CMK (cell line): ENCODE data around the gene LPIN1.

ENCODE experiments used
- DNase-seq: peaks from one replicate; pipeline ENCODE4 v3.0.0-alpha.2; 2010; ENCODE audit warnings: low read depth

The LPIN1 gene

DNA sequence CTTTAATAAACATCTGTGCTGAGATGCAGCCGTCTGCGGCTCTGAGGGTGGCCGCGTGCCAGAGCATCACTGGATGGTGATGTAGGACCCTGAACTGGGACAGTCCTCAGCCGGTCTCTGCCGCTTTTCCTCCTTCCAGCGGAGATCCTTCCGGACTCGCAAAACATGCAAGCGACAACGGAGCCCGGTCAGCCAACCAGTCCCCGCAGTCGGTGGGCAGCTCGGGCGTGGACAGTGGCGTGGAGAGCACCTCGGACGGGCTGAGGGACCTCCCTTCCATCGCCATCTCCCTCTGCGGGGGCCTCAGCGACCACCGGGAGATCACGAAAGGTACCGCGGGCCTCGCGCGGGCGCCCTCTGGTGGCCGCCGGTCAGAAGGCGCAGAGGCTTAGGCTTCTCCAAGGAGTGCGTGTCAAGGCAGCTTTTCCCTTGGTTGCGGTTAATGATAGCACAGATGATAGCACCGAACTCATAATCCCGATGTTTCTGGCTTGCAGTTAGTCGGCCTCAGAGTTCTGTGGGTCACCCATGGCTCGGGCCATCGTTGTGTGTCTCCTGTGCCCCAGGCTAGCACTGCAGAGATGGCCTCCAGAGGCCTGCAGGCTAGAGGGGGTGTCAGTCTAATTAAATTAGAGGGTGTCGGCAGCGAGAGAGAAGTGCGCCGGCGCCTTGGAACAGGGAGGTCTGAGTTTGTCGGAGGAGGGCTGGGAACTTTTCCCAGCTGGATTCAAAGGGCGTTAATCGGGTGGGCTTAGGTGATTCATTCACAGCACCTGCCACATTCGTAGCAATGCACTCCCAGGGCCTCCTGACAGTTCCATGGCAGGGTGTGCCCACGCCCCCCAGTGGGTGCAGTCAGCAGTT, 38.5 kb downstream of the LPIN1 start:
- no peak for DNase-seq

- DNase-seq: no peak
These were observed 39.1 kb downstream of the LPIN1 start for GRCh38 chr2:11785611-11785940.

DNA sequence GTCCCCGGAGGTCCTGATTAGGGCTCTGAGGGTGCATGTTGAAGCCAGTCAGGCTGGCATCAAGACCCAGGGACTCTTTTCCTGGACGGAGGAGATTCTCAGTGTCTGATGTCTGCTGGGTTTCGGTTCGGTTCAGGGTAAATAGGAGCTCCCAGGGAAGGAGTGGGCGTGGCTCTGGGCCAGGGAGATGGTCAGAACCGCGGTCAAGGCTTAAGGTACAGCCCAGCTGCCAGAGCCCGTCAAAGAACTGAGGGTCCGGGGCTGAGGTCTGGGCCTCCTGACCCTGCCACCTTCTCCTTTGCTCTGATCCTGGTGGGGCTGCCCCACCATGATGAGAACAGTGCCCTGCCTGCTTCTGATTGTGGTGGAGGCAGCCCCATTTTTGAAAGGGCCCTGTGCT, 39.8 kb downstream of the LPIN1 start:
- DNase-seq: no peak

DNA sequence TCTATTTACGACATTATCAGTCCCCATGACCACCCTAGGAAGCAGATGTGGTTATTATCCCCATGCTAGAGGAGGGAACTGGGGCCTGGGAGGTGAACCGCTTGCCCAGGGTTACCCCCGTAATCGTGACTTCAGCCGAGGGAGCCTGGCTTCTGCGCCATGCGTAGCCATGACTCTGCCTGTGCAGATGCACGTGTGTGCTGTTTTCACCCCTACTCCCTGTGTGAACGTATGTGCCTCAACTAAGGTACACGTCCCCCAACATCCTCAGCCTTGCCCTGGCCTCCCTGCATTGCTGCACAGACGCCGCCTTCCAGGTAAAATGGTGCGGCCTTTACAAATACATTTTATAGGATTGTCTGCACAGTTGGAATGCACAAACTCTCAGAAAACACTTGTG, 40.2 kb downstream of the LPIN1 start:
- no peak for DNase-seq

- DNase-seq: no peak
These were observed 41.6 kb downstream of the LPIN1 start for GRCh38 chr2:11787991-11788390.

DNA sequence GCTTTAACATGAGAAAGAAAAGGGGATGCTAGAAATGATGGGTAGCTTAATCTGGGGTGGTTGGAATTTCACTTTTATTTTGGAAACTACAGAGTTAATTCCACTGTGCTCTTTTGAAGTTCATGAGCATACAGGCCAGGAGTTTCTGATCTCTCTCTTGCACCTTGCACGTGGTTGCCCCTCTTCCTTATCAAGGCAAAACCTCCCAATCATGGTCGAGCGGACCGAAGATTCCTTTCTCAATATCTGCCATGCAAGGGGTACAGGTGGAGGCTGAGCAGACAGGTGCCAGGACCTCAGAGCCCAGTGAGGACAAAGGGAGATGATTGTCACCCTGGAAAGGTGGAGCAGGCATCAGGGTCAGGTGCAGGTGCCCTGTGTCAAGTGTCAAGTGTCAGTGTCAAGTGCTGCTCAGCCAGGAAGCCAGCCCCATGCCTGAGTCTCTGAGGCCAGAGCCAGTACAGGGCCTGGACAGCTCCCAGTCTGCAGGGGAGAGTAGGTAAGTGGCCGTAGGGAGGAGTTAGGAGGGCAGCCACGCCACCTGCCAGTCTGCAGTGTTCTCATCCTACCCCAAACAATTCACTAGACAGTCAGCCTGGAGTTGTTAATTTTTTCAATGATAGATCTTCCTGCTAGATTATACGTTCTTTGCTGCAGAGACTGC, 42.2 kb downstream of the LPIN1 start:
- no peak for DNase-seq

DNA sequence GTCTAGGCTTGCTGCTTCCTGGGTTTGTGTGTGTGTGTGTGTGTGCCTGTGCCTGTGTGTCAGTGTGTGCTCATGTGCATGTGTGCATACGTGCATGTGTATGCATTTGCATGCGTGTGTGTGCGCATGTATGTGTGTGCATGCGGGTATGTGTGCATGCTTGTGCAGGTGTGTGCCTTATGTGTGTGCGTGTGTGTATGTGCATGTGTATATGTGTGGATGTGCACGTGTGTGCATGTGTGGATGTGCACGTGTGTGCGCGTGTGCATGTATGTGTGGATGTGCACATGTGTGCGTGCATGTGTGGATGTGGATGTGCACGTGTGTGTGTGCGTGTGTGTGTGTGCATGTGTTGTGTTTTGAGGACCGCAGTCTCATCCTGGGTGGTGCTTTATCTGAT, 42.8 kb downstream of the LPIN1 start:
- no peak for DNase-seq

DNA sequence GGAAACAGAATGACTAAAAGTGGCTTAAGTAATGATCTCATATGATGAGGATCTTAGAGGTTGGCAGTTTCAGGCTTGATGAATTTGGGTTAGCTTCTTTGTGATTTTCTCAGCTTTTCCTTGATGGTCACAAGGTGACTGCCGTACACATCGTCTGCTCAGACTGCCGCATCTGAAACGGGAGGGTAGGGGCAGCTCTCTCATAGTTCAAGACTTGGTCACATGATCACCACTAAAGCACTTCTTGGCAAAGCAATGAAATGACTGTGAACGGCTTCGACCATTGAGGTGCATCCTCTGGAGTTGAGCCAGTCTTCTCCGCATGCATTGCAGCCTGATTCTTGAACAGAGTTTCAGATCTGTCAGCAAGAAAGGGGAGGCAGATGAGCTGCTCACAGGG, 43.8 kb downstream of the LPIN1 start:
- no peak for DNase-seq

DNA sequence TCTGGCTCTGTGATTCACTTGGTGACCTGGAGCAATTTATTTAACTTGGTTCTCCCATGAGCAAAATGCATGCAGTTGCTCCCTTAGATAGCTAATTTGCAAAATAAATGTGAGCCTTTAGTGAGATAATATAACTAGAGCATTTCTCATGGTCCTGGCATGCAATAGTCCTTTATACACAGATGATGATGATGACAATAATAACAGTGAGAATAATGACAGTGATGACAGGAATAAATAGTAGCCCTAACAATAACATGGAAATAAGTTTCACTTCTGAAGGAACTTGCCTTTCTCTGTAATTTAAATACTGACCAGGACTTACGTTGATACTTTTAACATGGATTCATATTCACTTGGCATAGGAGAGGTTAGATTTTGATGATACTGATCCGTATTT, 49.2 kb downstream of the LPIN1 start:
- no peak for DNase-seq

DNA sequence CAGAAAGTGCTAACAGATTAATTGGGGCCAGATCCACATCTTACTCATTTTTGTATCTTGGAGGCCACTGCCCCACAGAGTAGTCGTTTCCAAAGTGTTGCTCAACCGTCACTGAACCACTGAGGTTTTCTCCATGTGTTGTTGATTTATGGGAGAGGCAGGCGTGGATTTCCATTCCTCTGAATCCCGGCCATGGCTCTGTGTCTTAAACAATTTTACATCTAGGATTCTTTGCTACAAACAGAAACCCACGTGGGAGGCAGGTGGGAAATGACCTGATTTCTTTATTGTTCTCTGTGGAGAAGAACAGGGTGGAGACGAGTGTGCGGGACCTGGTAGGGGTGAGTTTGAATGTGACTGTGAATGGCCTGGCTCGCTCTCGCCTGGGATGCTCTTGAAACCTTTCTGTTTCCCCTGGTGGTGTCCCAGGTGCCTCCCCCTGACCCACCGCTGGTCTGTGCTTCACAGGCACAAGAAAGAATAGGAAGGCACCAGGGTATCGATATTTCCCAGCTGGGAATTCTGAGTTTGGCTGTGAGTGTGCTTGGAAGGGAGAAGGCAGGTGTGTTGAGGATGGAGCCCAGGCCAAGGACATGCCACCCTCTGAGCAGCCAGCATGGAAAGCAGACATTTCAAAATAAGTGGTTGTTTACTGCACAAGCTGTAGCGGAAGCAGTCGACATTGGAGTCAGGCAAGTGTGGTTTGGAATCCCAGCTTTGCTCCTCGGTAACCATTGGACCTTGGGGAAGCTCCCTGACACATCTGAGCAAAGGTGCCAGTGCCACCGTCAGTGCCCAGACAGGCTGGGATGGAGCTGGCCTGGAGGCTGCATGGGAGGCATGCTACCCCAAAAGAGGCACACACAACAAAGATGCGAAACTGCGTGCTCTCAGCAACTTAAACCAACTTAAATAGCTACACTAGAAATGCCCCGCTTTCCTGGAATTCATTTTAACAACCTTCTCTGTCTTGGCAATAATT, 50.0 kb downstream of the LPIN1 start:
- no peak for DNase-seq

- DNase-seq: no peak
These were observed 51.4 kb downstream of the LPIN1 start for GRCh38 chr2:11797846-11798245.

DNA sequence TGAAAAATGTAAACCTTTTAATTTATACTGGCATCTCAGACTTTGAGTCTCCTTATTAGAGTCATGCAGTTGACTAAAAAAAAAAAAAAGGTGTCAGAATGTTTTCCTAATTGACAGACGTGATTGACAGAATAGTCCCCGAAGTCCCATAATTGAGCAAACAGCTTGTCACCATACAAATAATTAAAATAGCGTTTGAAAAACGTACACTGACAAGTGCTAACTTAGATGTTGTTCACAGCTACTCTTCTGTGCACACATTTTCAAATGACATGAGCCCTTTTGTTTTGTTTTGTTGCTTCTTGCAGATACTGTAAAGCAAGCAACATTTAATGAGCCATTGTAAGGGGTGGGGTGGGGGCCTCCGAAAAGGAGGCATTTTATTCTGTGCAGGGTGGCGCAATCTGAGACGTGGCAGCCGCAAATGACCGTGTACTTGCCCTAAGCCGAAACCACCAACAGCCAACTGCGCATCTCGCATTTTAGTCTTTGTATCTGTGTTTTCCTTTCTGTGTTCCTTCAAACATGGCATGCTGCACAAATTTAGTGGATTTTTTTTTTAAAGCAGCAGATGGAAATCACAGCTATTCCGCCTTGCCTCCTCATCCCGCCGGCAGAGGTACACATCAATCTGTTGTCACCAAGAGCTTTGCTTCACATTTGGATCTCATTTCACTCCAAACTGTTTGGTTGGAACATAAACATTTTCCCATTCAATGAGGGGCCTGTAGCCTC, 52.4 kb downstream of the LPIN1 start:
- no peak for DNase-seq

DNA sequence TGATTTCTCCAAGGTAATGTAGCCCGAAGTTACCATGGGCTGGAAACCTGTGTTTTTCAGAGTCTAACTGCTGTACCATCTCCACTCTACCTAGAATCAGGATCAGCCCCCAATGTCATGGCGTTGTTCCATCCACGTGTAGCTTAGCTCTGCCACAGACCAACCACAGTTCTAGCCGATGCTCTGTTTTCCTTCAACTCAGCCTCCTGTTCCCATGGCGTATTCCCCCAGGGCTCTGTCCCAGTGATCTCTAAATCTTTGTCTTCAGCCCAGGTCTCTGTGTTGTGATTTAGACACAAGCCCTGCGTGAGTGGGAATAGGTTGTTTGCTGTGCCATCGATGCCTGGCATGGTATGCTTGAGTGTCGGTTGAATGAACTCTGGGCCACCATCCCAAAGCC, 53.4 kb downstream of the LPIN1 start:
- DNase-seq: no peak

DNA sequence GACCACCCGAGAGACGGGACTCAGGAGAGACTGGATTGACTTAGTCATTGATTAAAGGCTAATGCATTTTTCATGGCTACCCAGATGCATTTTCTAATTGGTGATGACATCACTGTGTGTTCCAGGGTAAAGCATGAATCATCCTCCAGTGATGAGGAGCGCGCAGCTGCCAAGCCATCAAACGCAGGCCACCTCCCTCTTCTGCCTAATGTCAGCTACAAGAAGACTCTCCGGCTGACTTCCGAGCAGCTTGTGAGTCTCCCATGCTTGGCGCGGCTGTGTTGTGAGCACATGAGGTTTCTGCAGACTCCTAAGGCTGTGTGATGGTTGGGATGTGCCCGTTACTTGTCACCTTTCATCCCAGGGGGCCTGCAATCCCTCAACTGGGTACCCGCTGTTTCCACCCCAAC, 56.4 kb downstream of the LPIN1 start:
- DNase-seq: no peak

DNA sequence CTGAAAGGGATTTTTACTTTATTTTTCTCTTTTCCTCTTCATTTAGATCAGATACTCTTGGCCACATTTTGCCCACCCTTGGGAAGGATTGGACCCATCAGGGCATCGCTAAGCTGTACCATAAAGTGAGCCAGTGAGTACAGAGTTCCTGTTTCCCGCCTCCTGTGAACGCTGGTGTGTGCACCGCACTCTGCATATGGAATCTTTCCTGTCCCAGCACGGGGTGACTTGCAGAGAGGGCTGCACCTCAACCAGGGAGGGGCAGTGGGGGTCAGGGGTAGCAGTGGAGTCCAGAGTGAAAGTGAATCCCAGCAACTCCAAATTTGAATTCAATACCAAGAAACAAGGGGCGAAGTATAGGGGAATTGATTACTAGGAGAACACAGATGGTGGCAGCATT, 58.6 kb downstream of the LPIN1 start:
- DNase-seq: no peak

DNA sequence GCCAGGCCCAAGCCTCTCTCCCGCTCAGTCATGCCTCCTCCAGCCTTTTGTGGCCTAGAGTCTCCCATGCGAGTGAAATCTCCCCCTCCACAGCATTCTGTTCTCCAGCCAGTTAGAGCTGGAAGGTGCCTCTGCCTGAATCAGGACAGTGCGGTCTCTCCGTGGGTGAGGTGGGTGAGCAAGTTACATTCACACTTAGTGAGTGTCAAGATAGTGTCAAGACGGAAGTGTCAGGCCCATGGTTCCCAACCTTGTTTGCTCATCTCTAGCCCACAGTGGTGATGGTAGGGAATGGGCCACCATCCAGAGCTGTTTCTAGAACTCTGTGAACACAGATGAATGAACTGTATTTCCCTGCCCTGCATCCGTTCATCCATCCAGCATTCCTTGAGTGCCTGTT, 59.5 kb downstream of the LPIN1 start:
- DNase-seq: no peak

- DNase-seq: no peak
These were observed 61.0 kb downstream of the LPIN1 start for GRCh38 chr2:11807156-11808015.

DNA sequence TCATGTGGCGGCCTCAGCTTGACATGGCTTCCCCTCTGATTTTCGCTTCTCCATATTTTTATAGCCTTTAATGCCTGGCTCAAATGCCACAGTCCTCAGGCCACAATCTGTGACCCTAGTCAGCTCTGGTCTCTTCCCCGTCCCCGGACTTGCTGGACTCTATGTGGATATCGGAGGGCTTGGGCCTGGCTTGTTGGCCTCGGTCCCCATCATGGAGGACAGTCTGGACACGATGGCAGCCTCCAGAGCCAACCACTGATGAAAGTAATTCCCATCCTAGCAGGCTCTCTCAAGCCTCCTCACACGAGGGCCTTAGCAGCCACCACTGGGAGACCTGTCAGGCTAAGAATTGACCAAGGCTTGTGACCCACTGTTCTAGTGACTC, 61.6 kb downstream of the LPIN1 start:
- no peak for DNase-seq

GRCh38 chr2:11809586-11810236, 63.3 kb downstream of the LPIN1 start:
- no peak for DNase-seq

- no peak for DNase-seq
These were observed 64.0 kb downstream of the LPIN1 start for GRCh38 chr2:11810237-11810977.
